Stimulated activated CD4-positive, alpha-beta T cell treated with anti-CD3 and anti-CD28 coated beads, Interleukin-1b, Interleukin-23, amount 100 ng/mL, for 48 hours (primary cell): ENCODE results near the gene CCDC159.
"Not testable (repeated sequence)": the region's sequence is repeated elsewhere in the genome, so short reads cannot be mapped to it uniquely, and the experiment has no call there.

Experiments used
- DNase-seq: peaks from one replicate; pipeline ENCODE4 v3.0.0-alpha.2; 2020

CCDC159 gene

DNA sequence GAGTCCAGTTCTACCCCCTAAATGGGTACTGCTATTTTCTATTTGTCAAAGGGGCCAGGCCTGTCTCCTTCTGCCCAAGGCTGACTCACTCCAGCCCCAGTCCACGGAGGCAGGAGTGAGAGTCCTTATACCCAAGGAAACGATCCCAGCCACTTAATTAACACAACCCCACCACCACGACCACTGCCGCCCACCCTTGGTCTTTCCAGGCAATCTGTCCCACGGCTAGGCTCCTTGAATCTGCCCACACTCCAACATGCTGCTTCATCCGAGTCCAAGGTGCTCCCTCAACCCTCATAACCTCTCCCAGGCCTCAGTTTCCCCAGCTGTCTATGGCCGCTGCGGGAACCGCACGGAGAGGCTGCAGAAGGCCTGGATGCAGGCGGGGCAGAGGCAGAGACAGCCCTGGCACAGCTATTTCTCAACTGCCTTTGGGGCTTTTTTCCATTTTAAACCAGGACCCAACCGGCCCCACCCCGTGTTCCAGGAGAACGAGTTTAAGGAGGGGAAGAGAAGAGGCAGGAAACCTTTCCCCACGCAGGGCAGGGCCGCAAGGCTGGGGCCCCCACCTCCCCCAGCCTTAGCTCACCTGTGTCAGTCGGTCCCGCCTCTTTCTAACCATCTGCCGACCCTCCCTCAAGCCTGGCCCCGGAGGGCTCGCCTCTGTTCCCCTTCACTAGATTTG lies 7.6 kb upstream of the CCDC159 start:
- DNase-seq: no peak

DNA sequence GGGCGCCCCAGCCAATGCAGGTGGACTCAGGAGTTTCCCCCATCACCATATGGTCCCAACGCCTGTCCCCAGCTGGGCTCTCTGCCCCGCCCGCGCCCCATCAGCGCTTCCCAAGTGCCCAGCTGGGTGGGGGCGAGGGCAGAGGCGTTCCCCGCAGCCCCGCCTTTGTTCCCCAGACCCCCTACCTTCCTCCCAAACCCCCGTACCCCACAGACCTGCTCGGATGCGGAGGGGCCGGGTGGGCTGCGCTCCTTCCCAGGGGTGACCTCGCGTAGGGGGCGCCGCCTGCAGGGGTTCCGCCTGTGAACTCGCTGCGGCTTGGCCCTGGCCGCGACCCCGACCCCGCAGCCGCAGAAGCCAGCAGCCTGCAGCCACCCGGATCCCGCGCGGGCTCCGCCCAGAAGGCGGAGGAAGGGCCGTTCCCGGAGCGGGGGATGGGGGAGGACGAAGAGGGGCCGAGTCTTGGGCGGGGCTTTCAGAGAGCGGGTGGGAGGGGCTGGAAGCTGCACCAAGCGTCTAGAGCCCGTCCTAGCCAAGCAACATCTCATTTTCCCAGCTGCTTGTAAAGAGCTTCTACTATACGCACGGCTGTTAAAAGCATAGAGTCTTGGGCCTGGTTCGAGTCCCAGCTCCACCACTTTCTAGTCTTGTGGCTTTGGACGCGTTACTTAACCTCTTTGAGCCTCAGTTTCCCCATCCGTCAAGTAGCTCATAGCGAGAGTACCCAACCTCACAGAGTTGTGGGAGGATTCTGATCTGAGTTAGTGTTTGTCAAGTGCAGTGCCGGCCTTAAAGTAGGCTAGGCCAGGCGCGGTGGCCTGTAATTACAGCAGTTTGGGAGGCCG lies 6.8 kb upstream of the CCDC159 start, which contains the start of gene RAB3D:
RAB3D (minus strand) TSS at position 404 of the 845 bp plus-strand sequence. CDS start 2,258 bp downstream, outside the sequence.
- DNase-seq: peak; percentile 86

DNA sequence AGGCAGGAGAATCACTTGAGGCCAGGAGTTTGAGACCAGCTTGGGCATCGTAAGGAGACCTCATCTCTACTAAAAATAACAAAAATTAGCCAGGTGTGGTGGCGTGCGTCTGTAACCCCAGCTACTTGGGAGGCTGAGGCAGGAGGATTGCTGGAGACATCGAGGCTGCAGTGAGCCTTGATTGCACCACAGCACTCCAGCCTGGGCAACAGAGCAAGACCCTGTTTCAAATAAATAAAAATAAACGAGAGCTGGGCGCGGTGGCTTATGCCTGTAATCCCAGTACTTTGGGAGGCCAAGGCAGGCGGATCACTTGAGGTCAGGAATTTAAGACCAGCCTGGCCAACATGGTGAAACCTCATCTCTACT lies 6.2 kb upstream of the CCDC159 start:
- not testable (repeated sequence) for DNase-seq

DNA sequence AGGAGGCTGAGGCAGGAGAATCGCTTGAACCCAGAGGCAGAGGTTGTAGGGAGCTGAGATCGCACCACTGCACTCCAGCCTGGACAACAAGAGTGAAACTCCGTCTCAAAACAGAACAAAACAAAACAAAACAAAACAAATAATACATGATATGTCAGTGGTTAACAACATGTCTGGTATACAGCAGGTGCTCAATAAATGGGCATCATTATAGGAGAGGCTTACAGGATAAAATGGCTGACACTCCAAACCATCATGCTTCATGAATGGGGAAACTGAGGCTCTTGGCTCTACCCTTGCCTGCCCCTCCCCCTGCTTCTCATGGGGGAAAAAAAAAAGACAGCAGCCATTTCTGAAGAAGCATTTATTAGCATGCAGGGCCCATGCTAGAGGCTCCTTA lies 3.9 kb upstream of the CCDC159 start:
- DNase-seq: no peak

DNA sequence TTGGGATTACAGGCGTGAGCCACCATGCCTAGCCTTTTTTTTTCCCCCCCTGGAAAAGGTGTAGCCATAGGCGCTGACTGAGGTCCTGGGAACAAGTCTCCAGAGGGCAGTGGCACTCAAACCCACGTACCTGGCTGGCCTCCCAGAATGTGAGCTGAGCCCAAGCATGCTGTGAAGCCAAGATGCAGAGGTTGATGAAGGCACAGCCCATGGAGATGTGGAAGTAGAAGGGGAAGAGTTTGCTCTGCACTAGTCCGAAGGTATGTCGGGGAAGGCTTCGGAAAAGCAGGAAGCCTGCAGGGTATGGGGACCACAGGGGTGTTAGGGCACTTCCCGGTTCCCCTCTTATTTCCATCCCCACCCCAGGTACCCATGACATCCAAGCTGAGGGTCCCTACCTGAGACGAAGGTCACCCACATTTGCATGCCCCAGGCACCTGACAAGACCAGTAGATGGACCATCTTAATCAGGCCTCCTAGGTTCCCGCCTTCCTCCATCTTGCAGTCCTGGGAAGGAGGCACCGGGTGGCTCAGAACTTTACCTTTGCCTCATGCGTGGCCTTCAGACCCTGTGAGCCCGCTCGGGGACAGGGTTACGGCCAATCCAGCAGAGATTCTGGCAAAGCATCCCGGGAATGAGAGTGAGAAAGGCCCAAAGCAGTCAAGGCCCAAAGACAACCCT lies 1.1 kb upstream of the CCDC159 start:
- DNase-seq: no peak

DNA sequence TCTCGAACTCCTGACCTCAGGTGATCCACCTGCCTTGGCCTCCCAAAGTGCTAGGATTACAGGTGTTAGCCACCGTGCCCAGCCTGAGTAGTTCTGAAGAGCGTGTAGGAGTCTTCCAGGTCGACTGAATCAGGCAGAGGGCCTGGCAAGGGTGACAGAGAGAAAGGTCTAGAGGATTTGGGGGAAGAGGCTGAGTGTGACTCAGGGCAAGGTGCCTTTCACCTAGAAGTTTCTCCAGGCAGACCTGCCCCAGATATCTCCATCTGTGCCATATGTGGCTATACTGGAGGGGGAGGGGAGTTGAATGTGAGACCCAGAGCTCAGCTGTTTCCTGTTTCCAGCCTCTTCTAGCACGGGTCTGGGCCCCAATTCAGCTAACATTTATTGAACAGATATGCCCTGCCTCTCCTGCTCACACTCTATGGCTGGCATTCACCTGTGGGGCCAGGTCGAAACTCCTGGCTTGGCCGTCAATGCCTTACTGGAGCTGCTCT lies 1.3 kb downstream of the CCDC159 start:
- no peak for DNase-seq

DNA sequence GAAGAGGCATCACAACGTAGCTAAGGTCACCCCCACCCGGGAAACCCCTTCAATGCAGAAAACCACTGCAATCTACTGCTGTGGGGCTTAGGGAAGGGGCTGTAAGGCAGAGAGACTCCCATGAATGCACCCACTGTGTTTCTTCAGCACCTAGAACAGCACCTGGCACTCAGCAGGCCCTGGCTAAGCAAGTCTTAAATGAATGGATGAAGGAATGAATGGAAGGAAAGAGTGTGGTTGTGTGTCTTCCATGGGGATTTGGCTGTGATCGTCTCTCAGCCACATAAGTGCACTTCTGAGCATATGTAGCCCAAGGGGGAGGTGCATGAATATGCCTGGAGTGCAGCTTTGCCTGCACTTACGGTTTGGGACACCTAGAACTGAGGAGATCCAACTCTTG lies 2.9 kb downstream of the CCDC159 start:
- DNase-seq: no peak

DNA sequence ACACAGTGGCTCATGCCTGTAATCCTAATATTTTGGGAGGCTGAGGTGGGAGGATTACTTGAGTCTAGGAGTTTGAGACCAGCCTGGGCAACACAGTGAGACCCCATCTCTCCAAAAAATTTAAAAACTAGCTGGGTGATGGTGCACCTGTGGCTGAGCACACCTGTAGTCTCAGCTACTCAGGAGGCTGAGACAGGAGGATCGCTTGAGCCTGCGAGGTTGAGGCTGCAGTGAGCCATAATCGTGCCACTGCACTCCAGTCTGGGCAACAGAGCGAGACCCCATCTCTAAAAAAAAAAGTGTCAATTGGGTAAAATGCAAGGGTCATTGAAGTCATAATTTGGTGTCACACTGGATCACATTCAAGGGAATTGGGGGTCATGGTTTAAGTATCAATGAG lies 7.8 kb downstream of the CCDC159 start:
- DNase-seq: not testable (repeated sequence)

DNA sequence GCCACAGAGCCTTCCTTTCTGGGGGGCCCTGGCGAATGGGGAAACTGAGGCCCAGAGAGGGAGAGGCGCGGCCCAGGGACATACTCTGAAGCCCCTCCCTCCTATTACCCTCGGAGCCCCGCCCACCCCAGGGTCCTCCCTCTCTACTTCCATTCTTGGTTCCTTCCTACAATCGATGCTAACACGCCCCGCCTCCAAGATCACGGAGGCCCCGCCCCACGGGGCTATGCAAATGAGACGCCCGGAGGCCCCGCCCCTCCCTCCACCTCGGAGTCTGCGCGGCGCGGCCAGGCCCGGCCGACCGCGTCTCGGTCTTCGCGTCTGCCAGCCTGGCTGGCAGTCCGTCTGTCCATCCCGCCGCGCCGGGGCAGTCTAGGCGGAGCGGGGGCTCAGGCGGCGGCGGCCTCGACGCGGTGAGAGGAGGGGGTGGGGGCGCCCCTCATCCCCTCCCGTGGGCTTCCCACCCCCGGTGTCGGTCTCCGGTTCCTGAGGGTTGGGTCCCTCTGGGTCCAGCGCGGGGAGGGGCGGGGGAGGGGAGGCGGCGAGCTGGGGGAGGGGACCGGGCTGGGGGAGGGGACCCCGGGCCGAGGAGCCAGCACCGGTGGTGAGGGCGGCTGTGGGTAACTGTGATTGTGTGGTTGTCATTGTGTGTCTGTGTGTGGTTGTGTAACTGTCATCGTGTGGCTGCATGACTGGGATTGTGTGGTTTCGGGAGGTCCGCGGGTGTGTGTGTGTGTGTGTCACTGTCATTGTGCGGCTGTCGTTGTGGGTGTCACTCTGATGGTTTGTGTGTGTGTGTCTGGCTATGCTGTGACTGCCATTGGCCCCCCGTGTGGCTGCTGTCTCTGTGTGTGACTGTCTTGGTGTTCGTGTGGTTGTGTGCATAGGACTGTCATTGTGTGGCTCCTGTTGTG lies 9.1 kb downstream of the CCDC159 start, which contains the start of gene PLPPR2:
PLPPR2 (plus strand) TSS at position 273 of the 914 bp plus-strand sequence. CDS start 2,242 bp downstream, outside the sequence.
- DNase-seq: peak; percentile 90

DNA sequence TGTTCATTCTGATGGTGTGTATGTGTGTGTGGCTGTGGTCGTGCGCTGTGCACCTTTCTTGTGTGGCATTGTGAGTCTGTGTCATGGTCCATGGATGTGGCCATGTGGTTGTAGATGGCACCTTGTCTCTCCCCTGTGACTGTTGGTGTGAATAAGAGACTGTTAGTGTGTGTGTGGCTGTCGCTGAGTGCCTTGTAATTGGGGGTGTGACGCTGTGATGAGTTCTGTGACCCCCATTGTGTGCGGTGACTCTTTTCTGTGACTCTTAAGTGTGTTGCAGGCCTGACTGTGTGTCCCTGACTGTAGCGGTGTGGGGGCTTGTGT lies 9.7 kb downstream of the CCDC159 start:
- DNase-seq: no peak

DNA sequence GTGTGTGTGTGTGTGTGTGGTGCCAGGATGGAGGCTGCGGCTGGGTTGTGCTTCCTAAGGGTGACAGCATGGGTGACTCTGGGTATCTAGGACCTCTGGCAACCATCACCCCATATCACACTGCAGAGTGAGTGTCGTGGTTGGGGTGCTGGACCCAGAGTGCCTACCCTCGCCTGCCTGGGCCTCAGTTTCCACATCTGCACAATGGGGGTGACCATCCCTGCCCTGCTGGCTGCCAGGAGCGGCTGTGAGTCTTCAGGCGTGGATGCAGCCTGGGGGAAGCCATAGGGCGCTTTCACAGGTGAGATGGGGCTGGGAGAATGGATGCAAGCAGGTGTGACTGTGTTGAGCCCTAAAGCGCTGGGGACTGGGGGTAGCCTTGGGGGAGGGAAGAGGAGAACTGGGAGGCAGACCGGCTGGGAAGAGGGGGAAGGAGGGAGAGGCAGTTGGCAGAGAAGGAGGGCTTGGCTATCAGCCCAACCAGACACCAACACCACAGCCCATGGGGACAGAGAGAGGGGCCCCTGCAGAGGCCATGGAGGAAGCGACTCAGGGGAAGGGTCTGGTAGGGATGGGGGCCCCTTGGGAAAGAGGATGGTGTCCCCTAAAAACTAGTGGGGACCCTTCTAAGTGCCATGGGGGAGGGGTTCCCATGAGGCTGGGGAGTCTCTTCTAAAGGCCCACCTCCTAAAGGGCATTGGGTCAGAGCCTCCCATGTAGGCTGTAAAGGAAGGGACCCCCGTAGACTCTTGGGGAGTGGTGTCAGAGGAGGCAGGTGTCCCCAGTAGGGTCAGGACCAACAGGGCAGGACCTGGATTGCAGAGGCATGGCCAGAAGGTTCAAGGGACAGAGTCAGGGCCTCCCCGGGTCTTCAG lies 10.6 kb downstream of the CCDC159 start:
- no peak for DNase-seq

DNA sequence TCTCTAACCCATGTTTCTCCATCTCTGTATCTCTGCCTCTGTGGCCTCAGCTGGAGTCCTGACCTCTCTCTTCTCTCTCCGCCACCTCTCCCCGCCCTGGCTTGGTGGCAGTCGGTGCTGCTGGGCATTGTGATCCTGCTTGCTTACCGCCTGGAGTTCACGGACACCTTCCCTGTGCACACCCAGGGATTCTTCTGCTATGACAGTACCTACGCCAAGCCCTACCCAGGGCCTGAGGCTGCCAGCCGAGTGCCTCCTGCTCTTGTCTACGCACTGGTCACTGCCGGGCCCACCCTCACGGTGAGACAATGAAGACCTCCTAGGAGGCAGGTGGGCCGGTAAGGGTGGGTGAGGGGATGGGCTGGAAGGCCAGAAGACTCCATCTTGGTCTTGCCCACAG lies 13.1 kb downstream of the CCDC159 start:
- DNase-seq: no peak

DNA sequence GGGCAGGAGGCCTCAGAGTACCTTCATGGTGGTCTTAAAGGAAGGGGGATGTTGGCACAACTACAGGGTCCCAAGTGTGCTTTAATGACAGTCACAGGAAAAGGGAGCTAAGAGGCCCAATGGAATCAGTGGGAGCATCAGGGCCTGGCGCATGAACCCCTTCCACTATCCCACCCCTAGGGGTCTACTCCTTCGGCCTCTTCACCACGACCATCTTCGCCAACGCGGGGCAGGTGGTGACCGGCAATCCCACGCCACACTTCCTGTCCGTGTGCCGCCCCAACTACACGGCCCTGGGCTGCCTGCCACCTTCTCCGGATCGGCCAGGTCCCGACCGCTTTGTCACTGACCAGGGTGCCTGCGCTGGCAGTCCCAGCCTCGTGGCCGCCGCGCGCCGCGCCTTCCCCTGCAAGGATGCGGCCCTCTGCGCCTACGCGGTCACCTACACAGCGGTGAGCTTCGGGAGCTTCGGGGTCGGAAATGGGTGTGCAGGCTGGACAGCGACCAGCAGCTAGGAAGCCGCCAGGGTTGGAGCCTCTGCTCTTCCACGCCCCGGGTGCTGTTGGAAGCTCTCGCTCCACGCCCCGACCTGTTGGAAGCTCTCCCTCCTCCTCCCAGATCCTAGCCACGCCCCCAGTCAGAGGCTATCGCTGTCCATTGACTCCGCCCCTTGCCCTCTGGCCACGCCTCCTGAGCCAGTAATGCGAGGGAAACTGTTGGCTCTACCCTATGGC lies 14.9 kb downstream of the CCDC159 start:
- DNase-seq: no peak

DNA sequence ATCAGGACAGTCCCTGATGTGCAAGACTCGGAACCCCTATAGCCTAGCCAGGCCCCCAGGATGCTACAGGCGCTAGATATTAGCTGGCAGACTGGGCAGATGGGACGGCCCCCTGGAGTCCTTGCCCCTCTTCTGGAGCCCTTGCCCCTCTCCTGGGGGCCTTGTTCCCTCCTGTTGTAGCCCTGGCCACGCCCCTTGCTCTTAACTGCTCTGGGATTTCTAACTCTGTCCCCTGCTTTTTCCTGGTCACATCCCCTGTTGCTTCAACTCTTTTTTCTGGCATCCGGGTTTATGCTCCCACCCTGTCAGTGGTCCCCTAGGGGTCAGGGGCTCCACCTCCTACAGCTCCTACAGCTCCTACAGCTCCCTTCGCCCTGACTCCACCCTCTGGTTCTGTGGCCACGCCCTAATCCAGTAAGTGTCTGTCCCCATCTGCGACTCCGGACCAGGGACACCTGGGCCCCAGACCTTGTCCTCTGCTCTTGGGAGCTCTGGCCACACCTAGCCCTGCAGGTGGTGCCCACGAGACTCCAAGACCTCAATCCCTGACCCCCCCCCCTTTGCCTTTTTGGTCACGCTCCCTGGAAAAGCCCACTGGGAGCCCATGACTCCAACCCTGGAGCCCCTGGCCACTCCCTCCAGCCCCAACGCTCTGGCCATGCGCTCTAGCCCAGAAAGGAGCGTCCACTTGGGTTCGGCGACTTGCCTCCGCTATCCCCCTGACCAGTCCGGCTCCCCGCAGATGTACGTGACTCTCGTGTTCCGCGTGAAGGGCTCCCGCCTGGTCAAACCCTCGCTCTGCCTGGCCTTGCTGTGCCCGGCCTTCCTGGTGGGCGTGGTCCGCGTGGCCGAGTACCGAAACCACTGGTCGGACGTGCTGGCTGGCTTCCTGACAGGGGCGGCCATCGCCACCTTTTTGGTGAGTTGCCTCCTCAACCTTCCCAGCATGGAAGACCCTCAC lies 15.7 kb downstream of the CCDC159 start:
- no peak for DNase-seq

DNA sequence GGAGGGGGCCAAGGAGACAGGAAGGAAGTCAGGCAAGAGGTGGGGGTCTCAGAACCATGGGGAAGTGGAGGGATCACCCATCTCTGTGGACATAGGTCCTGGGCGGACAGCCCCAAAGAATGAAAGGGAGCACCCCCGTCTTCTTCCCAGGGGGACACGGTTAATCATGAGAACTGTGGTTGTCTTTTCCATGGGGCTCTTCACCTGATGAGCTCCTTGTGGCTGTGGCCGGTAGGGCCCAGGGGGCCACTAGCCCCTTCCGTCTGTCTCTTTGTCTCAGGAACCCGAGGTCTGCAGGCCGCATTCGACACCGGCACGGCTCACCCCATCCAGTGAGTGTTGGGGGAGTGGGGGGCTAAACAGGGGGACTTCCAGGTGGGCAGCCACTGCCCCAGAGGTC lies 17.6 kb downstream of the CCDC159 start:
- no peak for DNase-seq

DNA sequence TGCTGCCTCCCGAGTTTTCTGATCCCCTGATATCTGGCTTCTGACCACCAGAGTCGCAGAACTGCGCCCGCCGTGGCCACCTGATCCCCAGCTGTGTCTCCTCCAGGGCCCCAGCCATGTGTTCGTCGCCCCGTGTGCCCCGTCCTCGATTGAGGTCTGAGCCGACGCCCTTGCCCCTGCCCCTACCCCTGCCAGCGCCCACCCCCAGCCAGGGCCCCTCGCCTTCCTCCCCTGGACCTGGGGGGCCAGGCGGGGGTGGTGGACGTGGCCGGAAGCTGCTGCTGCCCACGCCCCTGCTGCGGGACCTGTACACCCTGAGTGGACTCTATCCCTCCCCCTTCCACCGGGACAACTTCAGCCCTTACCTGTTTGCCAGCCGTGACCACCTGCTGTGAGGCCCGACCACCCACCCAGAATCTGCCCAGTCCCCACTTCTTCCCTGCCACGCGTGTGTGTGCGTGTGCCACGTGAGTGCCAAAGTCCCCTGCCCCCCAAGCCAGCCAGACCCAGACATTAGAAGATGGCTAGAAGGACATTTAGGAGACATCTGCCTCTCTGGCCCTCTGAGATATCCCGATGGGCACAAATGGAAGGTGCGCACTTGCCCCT lies 18.1 kb downstream of the CCDC159 start:
- no peak for DNase-seq

DNA sequence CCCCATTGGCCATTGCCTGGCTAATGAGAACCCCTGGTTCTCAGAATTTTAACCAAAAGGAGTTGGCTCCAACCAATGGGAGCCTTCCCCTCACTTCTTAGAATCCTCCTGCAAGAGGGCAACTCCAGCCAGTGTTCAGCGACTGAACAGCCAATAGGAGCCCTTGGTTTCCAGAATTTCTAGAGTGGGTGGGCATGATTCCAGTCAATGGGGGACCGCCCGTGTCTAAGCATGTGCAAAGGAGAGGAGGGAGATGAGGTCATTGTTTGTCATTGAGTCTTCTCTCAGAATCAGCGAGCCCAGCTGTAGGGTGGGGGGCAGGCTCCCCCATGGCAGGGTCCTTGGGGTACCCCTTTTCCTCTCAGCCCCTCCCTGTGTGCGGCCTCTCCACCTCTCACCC lies 18.6 kb downstream of the CCDC159 start:
- no peak for DNase-seq

DNA sequence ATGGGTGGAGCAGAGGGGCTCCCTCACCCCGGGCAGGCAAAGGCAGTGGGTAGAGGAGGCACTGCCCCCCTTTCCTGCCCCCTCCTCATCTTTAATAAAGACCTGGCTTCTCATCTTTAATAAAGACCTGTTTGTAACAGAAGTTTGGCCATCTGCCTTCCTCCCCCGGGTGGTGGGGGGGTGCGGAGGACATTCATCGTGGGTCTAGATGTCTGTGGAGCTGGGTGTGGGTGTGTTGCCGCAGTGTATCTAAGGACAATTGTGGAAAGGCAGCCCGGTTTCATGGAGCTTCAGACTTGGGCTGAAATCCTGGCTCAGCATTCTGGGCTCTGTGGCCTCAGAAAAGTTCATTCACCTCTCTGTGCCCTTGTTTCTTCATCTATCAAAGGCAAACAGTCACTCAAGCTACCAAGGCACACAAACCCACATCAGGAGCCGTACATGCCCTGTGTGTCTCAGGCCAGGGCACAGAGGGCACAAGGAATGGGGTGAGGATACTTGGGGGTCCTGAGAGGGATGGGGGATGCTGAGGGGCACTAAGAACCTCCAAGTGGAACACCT lies 19.3 kb downstream of the CCDC159 start:
- no peak for DNase-seq

DNA sequence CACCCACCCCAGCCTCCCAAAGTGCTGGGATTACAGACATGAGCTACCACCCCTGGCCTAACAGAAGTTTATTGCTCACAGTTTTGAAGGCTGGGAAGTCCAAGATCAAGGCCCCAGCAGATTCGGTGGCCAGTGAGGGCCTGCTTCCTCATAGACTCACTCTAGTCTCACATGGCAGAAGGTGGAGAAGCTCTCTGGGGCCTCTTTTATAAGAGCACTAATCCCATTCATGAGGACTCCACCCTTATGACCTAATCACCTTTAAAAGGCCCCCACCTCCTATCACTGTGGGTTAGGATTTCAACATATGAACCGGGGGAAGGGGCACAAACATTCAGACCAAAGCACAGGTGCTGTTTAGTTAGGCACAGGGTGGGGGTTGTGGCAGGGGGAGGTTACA lies 21.2 kb downstream of the CCDC159 start:
- no peak for DNase-seq
